Ovary (tissue), 9 donors: ENCODE results near the gene FAR2. TPM values are rescaled to one million over a fixed set of nuclear protein-coding genes. Genes with fewer than 3 reads are reported as not detected.

ENCODE experiments used
- DNase-seq, 5 donors: peaks; one replicate each; pipeline ENCODE4 v3.0.0-alpha.2; 2019 to 2020
- H3K27ac ChIP-seq, 2 donors: fragments of 200-600 bp; one replicate each; pipeline versions ENCODE4 v1.5.1 to v1.8.0; 2019 to 2022
- H3K27me3 ChIP-seq: fragments of 200-600 bp; one replicate; pipeline ENCODE4 v1.8.0; 2022
- H3K36me3 ChIP-seq: fragments of 200-600 bp; sonication (generic); one replicate; pipeline ENCODE4 v1.5.1; 2019
- H3K4me1 ChIP-seq: one replicate; pipeline ENCODE4 v1.8.1; 2013; ENCODE audit warnings: mild to moderate bottlenecking, moderate library complexity; ENCODE audit not compliant: insufficient read depth
- H3K4me3 ChIP-seq: fragments of 200-600 bp; sonication (generic); one replicate; pipeline ENCODE4 v1.5.1; 2017
- H3K9me3 ChIP-seq, 2 donors: fragments of 200-600 bp in 1 of 2; sonication (generic) in 1 of 2; one replicate each; pipeline versions ENCODE4 v1.5.1 to v1.8.1; 2013 to 2019; ENCODE audit warnings: mild to moderate bottlenecking in 1 of 2, moderate library complexity in 1 of 2
- EP300 ChIP-seq: sonication (generic); formaldehyde crosslinking; IDR thresholded peaks from one replicate; pipeline ENCODE4 v1.6.1; 2017; ENCODE audit warnings: antibody characterized with exemption
- POLR2A ChIP-seq: fragments of 450-650 bp; IDR thresholded peaks from one replicate; pipeline ENCODE4 v1.6.1; 2017; ENCODE audit warnings: antibody characterized with exemption, mild to moderate bottlenecking, moderate library complexity
- WGBS, 3 donors: extraction: QIAGEN DNeasy Blood & Tissue Kit in 1 of 3; methylation state at CpG; one replicate each; pipeline versions ENCODE4 v1.1.5 to v1.1.7; 2013 to 2017; 5-methylcytosine and 5-hydroxymethylcytosine counted together
- intact Hi-C, 4 donors: fragments of 100-400 bp; cut with DNase I; formaldehyde crosslinking; loops; one replicate each; pipeline versions ENCODE4 v1.11.0 to v1.15.1; 2022 to 2023
- polyA plus RNA-seq, 2 donors: library from polyadenylated mRNA; stranded (reverse); fragments of 200-250 nt in 1 of 2; fragments of 350-450 nt in 1 of 2; fragmentation: Illumina TruSeq in 1 of 2; extraction: RNeasy Lipid Tissue Mini Kit (QIAGEN cat#74804) in 1 of 2; gene quantifications; one replicate each; pipeline ENCODE4 v1.2.3, GENCODE V29; 2013 to 2014
- total RNA-seq, 7 donors: library from RNA; depleted of rRNA in 2 of 7; stranded (reverse); fragments of >200 nt in 2 of 7; fragmentation: NEBNext Ultra II Directional in 3 of 7; extraction: Animal tissue kit (Norgen Biotek cat#: 25700) in 3 of 7; gene quantifications; one replicate each; pipeline versions ENCODE4 v1.1.0 to v1.2.4, GENCODE V29; 2016 to 2023
- TF ChIP-seq, protein P1 (sequence below), 3 donors: fragments of 450-650 bp in 2 of 3; fragments of 200-600 bp in 1 of 3; IDR thresholded peaks; one replicate each; pipeline versions ENCODE4 v1.5.1 to v1.8.0; 2016 to 2022; ENCODE audit warnings: antibody characterized with exemption in 3 of 3, mild to moderate bottlenecking in 1 of 3
- donor health status: DM: no; HTN: no; CAD: no; lungs with moderate emphysema.
- donor health status: DM: no; HTN: no; CAD: no.
- donor health status: Bipolar disorder and iron deficiency.
- donor health status: DM: yes; HTN: yes; CAD: no.
- donor health status: DM: no; HTN: no; CAD: no.
- donor health status: DM: yes; HTN: yes; CAD: no.

Gene FAR2
- total and polyA plus RNA-seq, 9 donors: 0.41 to 5.3 (median 1.5) TPM

DNA sequence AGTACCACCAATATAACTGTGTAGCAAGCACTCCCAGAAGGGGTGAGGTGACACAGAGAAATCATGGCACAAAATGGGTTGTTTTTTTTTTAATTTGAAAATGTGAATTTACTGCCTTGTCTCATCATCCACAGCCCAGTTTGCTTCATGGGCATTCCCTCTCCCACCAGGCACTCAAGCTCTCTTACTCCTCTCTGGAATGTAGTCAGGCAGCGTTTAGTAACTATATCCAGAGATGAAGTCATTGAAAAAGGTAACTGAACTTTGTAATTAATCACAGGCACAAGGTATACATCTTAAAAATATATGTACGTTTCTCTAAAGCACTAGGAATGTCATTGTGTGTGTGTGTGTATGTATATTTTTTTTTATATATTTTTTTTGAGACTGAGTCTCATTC, 91.4 kb downstream of the FAR2 start:
- Histone ChIP-seq H3K4me1 (no peaks in the 10 kb centered on the region), H3K4me3 (no peak overlapping the region), H3K36me3 (no peaks in the 10 kb centered on the region), H3K27ac (no peak overlapping the region), H3K27me3 (no peaks in the 10 kb centered on the region), H3K9me3 (no peaks in the 10 kb centered on the region)
- TF ChIP-seq EP300 (no peak), POLR2A (no peak)
- TF ChIP-seq, protein P1, sequence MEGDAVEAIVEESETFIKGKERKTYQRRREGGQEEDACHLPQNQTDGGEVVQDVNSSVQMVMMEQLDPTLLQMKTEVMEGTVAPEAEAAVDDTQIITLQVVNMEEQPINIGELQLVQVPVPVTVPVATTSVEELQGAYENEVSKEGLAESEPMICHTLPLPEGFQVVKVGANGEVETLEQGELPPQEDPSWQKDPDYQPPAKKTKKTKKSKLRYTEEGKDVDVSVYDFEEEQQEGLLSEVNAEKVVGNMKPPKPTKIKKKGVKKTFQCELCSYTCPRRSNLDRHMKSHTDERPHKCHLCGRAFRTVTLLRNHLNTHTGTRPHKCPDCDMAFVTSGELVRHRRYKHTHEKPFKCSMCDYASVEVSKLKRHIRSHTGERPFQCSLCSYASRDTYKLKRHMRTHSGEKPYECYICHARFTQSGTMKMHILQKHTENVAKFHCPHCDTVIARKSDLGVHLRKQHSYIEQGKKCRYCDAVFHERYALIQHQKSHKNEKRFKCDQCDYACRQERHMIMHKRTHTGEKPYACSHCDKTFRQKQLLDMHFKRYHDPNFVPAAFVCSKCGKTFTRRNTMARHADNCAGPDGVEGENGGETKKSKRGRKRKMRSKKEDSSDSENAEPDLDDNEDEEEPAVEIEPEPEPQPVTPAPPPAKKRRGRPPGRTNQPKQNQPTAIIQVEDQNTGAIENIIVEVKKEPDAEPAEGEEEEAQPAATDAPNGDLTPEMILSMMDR (IDR thresholded peaks at IDR 0.05): no peak
- DNase-seq: no peak
- intact Hi-C loops: no loop called here
- 27 to 41% (median 28%) methylated on average over 2 of the region's 2 CpGs for WGBS, 3 donors

DNA sequence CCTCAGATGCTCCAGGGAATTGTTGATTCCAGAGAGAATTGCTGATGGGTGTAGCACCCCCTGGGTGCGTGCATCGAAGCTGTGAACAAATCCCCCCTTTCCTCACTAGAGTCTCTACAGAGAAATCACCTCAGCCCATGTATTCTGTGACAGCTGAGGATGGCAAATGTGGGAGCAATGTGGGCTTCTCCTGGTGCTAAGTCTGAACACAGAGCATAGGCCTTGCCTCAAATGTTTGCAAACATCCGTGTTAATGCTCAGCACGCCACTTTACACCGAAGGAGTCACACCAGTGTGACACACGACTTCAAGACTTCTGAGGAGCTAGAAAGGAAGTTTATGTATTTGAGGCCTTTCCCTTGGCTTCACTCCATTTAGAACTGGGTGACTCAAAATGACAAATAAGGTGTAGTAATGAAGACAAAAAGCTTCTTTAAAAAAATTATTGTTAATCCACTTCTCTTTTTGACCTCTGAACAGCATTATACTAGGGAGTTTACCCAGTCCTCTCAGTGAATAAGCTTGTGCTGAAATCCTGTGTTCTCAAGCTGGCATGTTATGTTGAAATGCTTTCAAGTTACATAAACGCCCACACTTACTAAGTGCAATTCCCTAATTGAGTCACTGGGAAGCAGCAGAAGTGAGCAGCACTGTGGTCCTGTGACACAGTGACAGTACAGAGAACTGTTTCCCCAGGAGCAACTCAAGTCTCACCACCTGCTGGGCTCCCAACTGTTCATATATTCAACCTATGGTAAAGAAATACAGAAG, 92.9 kb downstream of the FAR2 start:
- TF ChIP-seq EP300: no peak
- TF ChIP-seq, protein P1 (IDR thresholded peaks at IDR 0.05): no peak
- TF ChIP-seq POLR2A: no peak
- WGBS, 3 donors: 56 to 70% (median 63%) methylated on average over 7 of the region's 7 CpGs
- intact Hi-C loops: no loop called here
- Histone ChIP-seq H3K9me3 (no peaks in the 10 kb centered on the region), H3K36me3 (no peaks in the 10 kb centered on the region), H3K4me3 (no peak overlapping the region), H3K4me1 (no peaks in the 10 kb centered on the region), H3K27me3 (no peaks in the 10 kb centered on the region), H3K27ac (no peak overlapping the region)
- DNase-seq: no peak

DNA sequence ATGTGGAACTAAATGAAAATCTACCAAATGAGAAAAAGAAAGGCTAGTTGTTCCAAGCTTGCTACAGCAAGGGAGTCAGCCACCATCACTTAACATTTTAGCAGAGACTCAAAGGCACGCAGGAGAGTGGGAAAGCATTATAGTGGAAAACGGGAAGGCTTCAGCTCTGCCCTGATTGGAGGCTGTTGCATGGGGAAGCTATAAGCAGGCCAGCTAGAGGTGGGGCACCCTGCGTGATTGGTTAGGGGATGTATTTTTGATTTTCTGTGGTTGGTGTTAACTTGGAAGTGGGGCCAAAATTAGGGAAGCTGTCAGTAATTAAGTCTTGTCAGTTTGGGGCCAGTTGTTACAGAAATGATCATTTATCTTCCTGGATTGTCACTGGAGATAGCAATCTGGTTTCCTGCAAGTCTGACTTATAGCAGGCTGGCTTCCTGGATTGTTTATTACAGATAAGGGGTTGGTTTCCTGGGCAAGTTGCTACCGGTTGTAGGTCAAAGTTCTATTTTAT, 93.9 kb downstream of the FAR2 start:
- intact Hi-C loops: no loop called here
- Histone ChIP-seq H3K27ac (no peak overlapping the region), H3K27me3 (no peaks in the 10 kb centered on the region), H3K36me3 (no peaks in the 10 kb centered on the region), H3K9me3 (no peaks in the 10 kb centered on the region), H3K4me3 (no peak overlapping the region), H3K4me1 (no peaks in the 10 kb centered on the region)
- TF ChIP-seq, protein P1 (IDR thresholded peaks at IDR 0.05): no peak
- TF ChIP-seq EP300: no peak
- TF ChIP-seq POLR2A: no peak
- no peak for DNase-seq
- WGBS, 3 donors: 68 to 74% (median 69%) methylated on average over 4 of the region's 4 CpGs

DNA sequence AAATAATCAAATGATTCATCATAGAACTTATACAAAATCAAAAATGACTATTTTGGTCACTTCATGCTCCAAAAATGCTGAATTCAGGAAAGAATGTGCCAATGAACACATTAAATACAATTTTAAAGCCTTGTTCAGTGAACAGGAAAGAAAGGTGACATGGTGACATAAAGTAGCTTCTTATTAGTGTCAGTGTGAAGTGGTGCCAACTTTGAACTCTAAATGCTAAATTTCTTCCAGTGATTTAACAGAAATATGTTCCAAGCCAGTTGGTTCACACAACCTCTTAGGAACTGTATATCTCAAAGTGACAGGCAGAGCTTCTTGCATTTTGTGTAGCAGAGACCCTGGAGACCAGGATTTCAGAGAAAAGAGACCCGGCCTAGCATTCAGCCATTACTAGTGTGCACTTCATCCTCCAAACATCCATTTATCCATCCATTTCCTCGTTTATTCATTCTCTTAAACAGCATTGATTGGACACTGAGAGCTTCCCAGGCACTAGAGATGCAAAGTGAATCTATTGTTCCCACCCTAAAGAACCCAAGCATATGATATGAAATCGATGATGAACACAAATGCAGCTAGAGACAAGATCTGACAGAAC, 95.2 kb downstream of the FAR2 start:
- Histone ChIP-seq H3K36me3 (no peaks in the 10 kb centered on the region), H3K27me3 (no peaks in the 10 kb centered on the region), H3K27ac (no peak overlapping the region), H3K9me3 (no peaks in the 10 kb centered on the region), H3K4me1 (no peaks in the 10 kb centered on the region), H3K4me3 (no peak overlapping the region)
- TF ChIP-seq EP300 (no peak), POLR2A (no peak)
- TF ChIP-seq, protein P1 (IDR thresholded peaks at IDR 0.05): no peak
- 84 to 85% (median 85%) methylated on average over 3 of the region's 3 CpGs for WGBS, 3 donors
- no peak for DNase-seq
- intact Hi-C loops: no loop called here
